ENCODE results near the gene C1QTNF1. TPM values are rescaled to one million over a fixed set of nuclear protein-coding genes. Genes with fewer than 3 reads are reported as not detected.

C1QTNF1 gene
- total and polyA plus RNA-seq, 2 donors (not counting 3 experiments of a cell fraction or from before 2014, with no cell fraction given) = 2.5 to 4.0 TPM

GRCh38 chr17:79039171-79039570 is 15.2 kb downstream of the C1QTNF1 start:
- Histone ChIP-seq H3K36me3 (ENCODE audit: control insufficient read depth in 2 of 2, extremely low read depth in 1 of 2, insufficient read depth in 2 of 2, low read length in 2 of 2) (no peaks in the 10 kb centered on the region), H2AFZ (ENCODE audit: low read depth, low read length) (no peak overlapping the region), H3K9ac (replicated peaks; ENCODE audit: extremely low read depth, insufficient read depth, low read length) (no peak overlapping the region), H3K4me1 (ENCODE audit: control insufficient read depth, extremely low read depth, insufficient read depth, low read length) (peaks cover 10% of the 10 kb centered on the region), H3K27ac (ENCODE audit: insufficient read depth, low read depth, low read length) (no peak overlapping the region), H3K9me3 (replicated peaks; ENCODE audit: control insufficient read depth, insufficient read depth, low read length) (no peaks in the 10 kb centered on the region), H3K27me3 (ENCODE audit: control insufficient read depth in 2 of 2, insufficient read depth in 2 of 2, low read length in 2 of 2) (no peaks in the 10 kb centered on the region), H4K20me1 (replicated peaks; ENCODE audit: control insufficient read depth, extremely low read depth, insufficient read depth, low read length) (no peaks in the 10 kb centered on the region), H3K79me2 (ENCODE audit: control insufficient read depth, insufficient read depth, low read length) (no peaks in the 10 kb centered on the region), H3K4me2 (ENCODE audit: insufficient read depth, low read length) (no peak overlapping the region), H3K4me3 (replicated peaks in 1 of 3; ENCODE audit: insufficient read depth in 1 of 3, low read depth in 1 of 3, low read length in 3 of 3) (no peak overlapping the region), H3K9me1 (replicated peaks; ENCODE audit: control insufficient read depth, extremely low read depth, insufficient read depth, low read length) (no peaks in the 10 kb centered on the region)
- intact Hi-C loops (cut with micrococcal nuclease) (no loop called here), dilution Hi-C loops (cut with MboI; ENCODE audit: extremely low pct_ligation_motif_present, low sequenced_read_pairs) (no loop called here)
- DNase-seq (ENCODE audit: low read depth, low spot score) (no peak), FAIRE-seq (no peak)
- ChIA-PET CTCF (interaction anchor here (4.7 to 8.6 kb wide), 2 partner anchors 11 to 18 kb away, joined by 75 to 91 read pairs; no protein-coding TSS in a partner anchor), POLR2A (no interaction called here)
- TF ChIP-seq EZH2 (IDR thresholded peaks at IDR 0.05; ENCODE audit: borderline replicate concordance, low read depth, low read length, severe bottlenecking) = no peak
- no peak for TF ChIP-seq JUN (IDR thresholded peaks at IDR 0.05; ENCODE audit: borderline replicate concordance, insufficient read depth, insufficient read length, low read depth)
- no peak for TF ChIP-seq MYC (IDR thresholded peaks at IDR 0.05; ENCODE audit: low read depth, low read length)
- TF ChIP-seq POLR2AphosphoS5 (IDR thresholded peaks at IDR 0.05; ENCODE audit: insufficient read depth, low read depth, low read length) = no peak
- no peak for TF ChIP-seq MAX (IDR thresholded peaks at IDR 0.05; ENCODE audit: insufficient read depth, insufficient read length)
- TF ChIP-seq FOS (IDR thresholded peaks at IDR 0.05; ENCODE audit: borderline replicate concordance, insufficient read depth, low read length) = no peak
- BruUV-seq (replicated peaks) = no TSS peak

GRCh38 chr17:79039886-79040285 is 15.9 kb downstream of the C1QTNF1 start:
- H3K9me3 ChIP-seq (replicated peaks; ENCODE audit: control insufficient read depth, insufficient read depth, low read length) = no peaks in the 10 kb centered on the region
- H3K27me3 ChIP-seq (ENCODE audit: control insufficient read depth in 2 of 2, insufficient read depth in 2 of 2, low read length in 2 of 2) = no peaks in the 10 kb centered on the region
- peaks cover 10% of the 10 kb centered on the region for H3K4me1 ChIP-seq (ENCODE audit: control insufficient read depth, extremely low read depth, insufficient read depth, low read length)
- POLR2A ChIA-PET = no interaction called here
- H3K4me2 ChIP-seq (ENCODE audit: insufficient read depth, low read length) = no peak overlapping the region
- BruUV-seq (replicated peaks) = no TSS peak
- no peaks in the 10 kb centered on the region for H3K36me3 ChIP-seq (ENCODE audit: control insufficient read depth in 2 of 2, extremely low read depth in 1 of 2, insufficient read depth in 2 of 2, low read length in 2 of 2)
- no peak overlapping the region for H3K4me3 ChIP-seq (replicated peaks in 1 of 3; ENCODE audit: insufficient read depth in 1 of 3, low read depth in 1 of 3, low read length in 3 of 3)
- H3K9ac ChIP-seq (replicated peaks; ENCODE audit: extremely low read depth, insufficient read depth, low read length) = no peak overlapping the region
- DNase-seq (ENCODE audit: low read depth, low spot score) = no peak
- no peaks in the 10 kb centered on the region for H3K79me2 ChIP-seq (ENCODE audit: control insufficient read depth, insufficient read depth, low read length)
- intact Hi-C loops (cut with micrococcal nuclease) = no loop called here
- dilution Hi-C loops (cut with MboI; ENCODE audit: extremely low pct_ligation_motif_present, low sequenced_read_pairs) = no loop called here
- no peaks in the 10 kb centered on the region for H4K20me1 ChIP-seq (replicated peaks; ENCODE audit: control insufficient read depth, extremely low read depth, insufficient read depth, low read length)
- CTCF ChIA-PET = interaction anchor here (3.0 to 8.6 kb wide), 4 partner anchors 12 to 353 kb away, joined by 15 to 91 read pairs (median 49); no protein-coding TSS in a partner anchor
- no peak for FAIRE-seq
- H3K9me1 ChIP-seq (replicated peaks; ENCODE audit: control insufficient read depth, extremely low read depth, insufficient read depth, low read length) = no peaks in the 10 kb centered on the region
- no peak overlapping the region for H2AFZ ChIP-seq (ENCODE audit: low read depth, low read length)
- TF ChIP-seq EZH2 (IDR thresholded peaks at IDR 0.05; ENCODE audit: borderline replicate concordance, low read depth, low read length, severe bottlenecking) (no peak), FOS (IDR thresholded peaks at IDR 0.05; ENCODE audit: borderline replicate concordance, insufficient read depth, low read length) (no peak), JUN (IDR thresholded peaks at IDR 0.05; ENCODE audit: borderline replicate concordance, insufficient read depth, insufficient read length, low read depth) (no peak)
- H3K27ac ChIP-seq (ENCODE audit: insufficient read depth, low read depth, low read length) = no peak overlapping the region
